ENCODE results near the gene PHF13. TPM values are rescaled to one million over a fixed set of nuclear protein-coding genes. Genes with fewer than 3 reads are reported as not detected.

Gene PHF13
- total and polyA plus RNA-seq, 9 of the 15 experiments (the other 6 are each of a cell fraction or from before 2014, with no cell fraction given) = 1.8 to 36.1 (median 11.7) TPM

GRCh38 chr1:6580593-6581409 lies 32.7 kb upstream of the PHF13 start (continued):
- TF ChIP-seq ZBTB11 (CRISPR knock-in tag; IDR thresholded peaks at IDR 0.05) = no peak
- TF ChIP-seq, protein P1, sequence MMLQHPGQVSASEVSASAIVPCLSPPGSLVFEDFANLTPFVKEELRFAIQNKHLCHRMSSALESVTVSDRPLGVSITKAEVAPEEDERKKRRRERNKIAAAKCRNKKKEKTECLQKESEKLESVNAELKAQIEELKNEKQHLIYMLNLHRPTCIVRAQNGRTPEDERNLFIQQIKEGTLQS (IDR thresholded peaks at IDR 0.05) = no peak
- TF ChIP-seq, protein P1 (CRISPR knock-in tag; conservative IDR thresholded peaks at IDR 0.05) = 0 out of 2 replicates have a peak, but pooled peaks have one; percentile 34
- no peak for TF ChIP-seq BHLHE40 (IDR thresholded peaks at IDR 0.05; ENCODE audit: low read length)
- TF ChIP-seq ZNF507 (tag; conservative IDR thresholded peaks at IDR 0.05) = no peak
- TF ChIP-seq, protein P2, sequence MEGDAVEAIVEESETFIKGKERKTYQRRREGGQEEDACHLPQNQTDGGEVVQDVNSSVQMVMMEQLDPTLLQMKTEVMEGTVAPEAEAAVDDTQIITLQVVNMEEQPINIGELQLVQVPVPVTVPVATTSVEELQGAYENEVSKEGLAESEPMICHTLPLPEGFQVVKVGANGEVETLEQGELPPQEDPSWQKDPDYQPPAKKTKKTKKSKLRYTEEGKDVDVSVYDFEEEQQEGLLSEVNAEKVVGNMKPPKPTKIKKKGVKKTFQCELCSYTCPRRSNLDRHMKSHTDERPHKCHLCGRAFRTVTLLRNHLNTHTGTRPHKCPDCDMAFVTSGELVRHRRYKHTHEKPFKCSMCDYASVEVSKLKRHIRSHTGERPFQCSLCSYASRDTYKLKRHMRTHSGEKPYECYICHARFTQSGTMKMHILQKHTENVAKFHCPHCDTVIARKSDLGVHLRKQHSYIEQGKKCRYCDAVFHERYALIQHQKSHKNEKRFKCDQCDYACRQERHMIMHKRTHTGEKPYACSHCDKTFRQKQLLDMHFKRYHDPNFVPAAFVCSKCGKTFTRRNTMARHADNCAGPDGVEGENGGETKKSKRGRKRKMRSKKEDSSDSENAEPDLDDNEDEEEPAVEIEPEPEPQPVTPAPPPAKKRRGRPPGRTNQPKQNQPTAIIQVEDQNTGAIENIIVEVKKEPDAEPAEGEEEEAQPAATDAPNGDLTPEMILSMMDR (IDR thresholded peaks at IDR 0.05 in 2 of 3, conservative IDR thresholded peaks at IDR 0.05 in 1 of 3; ENCODE audit: insufficient read depth in 2 of 3, low read depth in 1 of 3, low read length in 3 of 3) = peak; percentile 59 to 69 (median 67)
- TF ChIP-seq, protein P3, sequence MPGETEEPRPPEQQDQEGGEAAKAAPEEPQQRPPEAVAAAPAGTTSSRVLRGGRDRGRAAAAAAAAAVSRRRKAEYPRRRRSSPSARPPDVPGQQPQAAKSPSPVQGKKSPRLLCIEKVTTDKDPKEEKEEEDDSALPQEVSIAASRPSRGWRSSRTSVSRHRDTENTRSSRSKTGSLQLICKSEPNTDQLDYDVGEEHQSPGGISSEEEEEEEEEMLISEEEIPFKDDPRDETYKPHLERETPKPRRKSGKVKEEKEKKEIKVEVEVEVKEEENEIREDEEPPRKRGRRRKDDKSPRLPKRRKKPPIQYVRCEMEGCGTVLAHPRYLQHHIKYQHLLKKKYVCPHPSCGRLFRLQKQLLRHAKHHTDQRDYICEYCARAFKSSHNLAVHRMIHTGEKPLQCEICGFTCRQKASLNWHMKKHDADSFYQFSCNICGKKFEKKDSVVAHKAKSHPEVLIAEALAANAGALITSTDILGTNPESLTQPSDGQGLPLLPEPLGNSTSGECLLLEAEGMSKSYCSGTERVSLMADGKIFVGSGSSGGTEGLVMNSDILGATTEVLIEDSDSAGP (CRISPR knock-in tag; IDR thresholded peaks at IDR 0.05) = no peak
- TF ChIP-seq SMC3 (conservative IDR thresholded peaks at IDR 0.05; ENCODE audit: insufficient read depth, low read depth, low read length) = no peak
- TF ChIP-seq IFI16 (CRISPR knock-in tag; IDR thresholded peaks at IDR 0.05) = no peak
- no peak for TF ChIP-seq TEAD4 (IDR thresholded peaks at IDR 0.05; ENCODE audit: low read length)
- no peak; the same call in 1 of the 2 replicates for TF ChIP-seq TEAD4 (CRISPR knock-in tag; IDR thresholded peaks at IDR 0.05; ENCODE audit: borderline replicate concordance)
- TF ChIP-seq ZNF592 (IDR thresholded peaks at IDR 0.05) = no peak
- TF ChIP-seq CREM (IDR thresholded peaks at IDR 0.05; ENCODE audit: low read depth) = peak; percentile 71

Measured in K562 (cell line).